Stimulated activated CD8-positive, alpha-beta memory T cell treated with anti-CD3 and anti-CD28 coated beads, Interleukin-15, amount 100 ng/mL, for 1 hour (primary cell): ENCODE data around the gene CYP3A7.
"Not testable (repeated sequence)": the region's sequence is repeated elsewhere in the genome, so short reads cannot be mapped to it uniquely, and the experiment has no call there.

Experiments
- DNase-seq: peaks from one replicate; pipeline ENCODE4 v3.0.0-alpha.2; 2020; ENCODE audit warnings: low read depth

The CYP3A7 gene

DNA sequence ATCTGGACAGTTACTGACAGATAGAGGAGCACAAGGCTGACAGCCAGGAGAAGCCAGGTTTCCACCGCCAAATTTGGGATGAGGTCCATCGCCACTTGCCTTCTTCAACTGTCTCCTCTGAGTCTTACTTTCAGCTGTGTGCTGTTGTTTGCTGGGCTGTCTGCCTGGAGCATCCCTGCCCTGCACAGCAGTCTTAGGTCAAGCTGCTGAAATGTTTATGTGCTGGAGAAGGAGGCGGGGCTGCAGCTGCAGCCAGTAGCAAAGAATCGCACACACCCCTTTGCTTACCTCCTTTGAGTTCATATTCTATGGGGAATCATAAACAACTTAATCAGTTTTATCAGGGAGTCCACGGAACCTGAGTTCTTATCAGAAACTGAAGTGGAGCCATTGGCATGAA, 35.0 kb downstream of the CYP3A7 start:
- no peak for DNase-seq

DNA sequence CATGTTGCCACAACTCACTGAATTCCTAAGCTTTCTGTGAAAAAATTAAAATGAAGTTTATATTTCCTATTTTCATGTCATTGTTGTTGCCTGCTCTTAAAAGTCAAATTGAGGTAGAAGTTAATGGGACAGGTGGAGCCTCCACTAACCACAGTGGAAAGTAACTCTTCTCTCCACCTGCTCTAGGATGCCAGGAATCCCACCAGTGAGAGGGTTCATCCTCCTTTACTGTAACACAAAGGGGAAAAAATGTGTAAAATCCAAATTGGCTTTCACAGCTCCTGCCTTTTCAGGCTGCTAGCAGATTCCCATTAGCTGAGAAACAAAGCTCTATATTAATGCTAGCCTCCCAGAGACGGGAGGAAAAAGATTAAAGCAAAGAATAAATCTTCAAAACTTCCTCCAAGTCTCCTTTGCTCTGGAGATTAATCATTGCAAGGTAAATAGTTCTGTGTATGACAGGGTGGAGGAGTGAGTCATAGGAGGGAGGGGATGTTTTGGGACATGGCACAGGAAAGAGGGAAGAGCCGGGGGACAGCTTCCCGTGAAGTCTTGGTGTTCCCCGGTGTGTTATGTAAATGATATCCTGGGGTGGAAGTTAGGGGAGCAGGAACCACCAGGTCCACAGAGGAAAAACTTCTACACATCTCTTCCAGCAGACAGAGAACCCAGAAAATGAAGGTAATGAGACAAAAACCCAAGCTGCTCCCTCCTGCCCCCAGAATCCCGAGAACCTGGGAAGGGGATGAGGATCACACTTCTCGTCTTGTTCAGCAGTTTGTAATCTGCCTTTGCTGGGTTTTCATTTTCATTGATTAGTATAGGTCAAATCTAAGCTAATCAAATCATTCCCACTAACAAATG, 35.9 kb downstream of the CYP3A7 start:
- DNase-seq: not testable (repeated sequence)

- no peak for DNase-seq
These were observed 40.1 kb downstream of the CYP3A7 start for GRCh38 chr7:99694912-99695304.

DNA sequence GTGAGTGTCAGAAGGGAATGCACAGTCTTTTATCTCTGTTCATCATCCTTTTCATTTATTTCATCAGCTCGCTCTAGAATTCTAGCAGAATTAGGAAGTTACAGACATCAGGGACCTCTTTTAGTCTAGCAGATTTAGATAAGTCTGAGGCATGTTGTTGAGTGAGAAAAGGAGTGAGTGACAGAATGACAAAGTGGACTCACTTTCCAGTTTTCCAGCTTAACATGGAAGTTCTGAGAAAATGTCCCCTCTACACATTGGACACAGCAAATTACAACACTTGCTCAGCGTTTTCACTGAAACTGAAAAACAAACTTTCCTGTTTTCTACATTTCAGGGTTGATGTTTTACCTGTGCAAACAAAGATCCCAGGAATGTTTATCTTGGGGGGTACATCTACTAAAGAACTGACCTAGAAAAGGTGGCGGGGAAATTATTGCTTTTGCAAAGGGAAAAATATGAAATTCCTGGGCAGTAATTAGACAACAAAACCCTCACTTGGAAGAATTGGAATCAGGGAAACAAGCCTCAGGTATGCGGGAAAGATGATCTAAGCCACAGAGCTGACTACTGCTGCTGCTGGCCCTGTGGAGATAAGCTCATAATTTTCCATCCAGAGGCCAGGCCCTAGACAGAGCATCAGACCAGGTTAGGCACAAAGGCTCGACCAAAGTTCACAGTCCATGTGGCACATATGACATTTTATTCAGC, 40.6 kb downstream of the CYP3A7 start:
- no peak for DNase-seq

GRCh38 chr7:99693427-99694200, 41.4 kb downstream of the CYP3A7 start:
- DNase-seq: no peak

- no peak for DNase-seq
These were observed 41.9 kb downstream of the CYP3A7 start for GRCh38 chr7:99693100-99693426.

GRCh38 chr7:99692563-99692962, 42.4 kb downstream of the CYP3A7 start:
- DNase-seq: not testable (repeated sequence)

DNA sequence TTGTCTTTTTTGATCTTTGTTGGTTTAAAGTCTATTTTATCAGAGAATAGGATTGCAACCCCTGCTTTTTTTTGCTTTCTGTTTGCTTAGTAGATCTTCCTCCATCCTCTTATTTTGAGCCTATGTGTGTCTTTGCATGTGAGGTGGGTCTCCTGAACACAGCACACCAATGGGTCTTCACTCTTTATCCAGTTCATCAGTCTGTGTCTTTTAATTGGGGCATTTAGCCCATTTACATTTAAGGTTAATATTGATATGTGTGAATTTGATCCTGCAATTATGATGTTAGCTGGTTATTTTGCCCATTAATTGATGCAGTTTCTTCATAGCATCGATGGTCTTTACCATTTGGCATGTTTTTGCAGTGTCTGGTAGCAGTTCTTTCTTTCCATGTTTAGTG, 43.3 kb downstream of the CYP3A7 start:
- not testable (repeated sequence) for DNase-seq

DNA sequence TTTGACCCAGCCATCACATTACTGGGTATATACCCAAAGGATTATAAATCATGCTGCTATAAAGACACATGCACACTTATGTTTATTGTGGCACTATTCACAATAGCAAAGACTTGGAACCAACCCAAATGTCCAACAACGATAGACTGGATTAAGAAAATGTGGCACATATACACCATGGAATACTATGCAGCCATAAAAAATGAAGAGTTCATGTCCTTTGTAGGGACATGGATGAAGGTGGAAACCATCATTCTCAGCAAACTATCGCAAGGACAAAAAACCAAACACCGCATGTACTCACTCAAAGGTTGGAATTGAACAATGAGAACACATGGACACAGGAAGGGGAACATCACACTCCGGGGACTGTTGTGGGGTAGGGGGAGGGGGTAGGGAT, 44.1 kb downstream of the CYP3A7 start:
- not testable (repeated sequence) for DNase-seq

DNA sequence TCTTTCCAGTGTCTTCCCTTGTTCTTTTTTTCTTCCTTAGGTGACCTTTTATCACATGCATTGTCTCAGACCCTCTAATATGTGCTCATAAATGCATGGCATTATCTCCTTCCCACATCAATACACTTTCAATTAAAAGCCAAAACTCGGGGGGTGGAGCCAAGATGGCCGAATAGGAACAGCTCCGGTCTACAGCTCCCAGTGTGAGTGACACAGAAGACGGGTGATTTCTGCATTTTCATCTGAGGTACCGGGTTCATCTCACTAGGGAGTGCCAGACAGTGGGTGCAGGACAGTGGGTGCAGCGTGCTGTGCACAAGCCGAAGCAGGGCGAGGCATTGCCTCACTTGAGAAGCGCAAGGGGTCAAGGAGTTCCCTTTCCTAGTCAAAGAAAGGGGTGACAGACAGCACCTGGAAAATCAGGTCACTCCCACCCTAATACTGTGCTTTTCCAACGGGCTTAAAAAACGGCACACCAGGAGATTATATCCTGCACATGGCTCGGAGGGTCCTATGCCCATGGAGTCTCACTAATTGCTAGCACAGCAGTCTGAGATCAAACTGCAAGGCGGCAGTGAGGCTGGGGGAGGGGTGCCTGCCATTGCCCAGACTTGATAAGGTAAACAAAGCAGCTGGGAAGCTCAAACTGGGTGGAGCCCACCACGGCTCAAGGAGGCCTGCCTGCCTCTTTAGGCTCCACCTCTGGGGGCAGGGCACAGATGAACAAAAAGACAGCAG, 49.0 kb downstream of the CYP3A7 start:
- not testable (repeated sequence) for DNase-seq

DNA sequence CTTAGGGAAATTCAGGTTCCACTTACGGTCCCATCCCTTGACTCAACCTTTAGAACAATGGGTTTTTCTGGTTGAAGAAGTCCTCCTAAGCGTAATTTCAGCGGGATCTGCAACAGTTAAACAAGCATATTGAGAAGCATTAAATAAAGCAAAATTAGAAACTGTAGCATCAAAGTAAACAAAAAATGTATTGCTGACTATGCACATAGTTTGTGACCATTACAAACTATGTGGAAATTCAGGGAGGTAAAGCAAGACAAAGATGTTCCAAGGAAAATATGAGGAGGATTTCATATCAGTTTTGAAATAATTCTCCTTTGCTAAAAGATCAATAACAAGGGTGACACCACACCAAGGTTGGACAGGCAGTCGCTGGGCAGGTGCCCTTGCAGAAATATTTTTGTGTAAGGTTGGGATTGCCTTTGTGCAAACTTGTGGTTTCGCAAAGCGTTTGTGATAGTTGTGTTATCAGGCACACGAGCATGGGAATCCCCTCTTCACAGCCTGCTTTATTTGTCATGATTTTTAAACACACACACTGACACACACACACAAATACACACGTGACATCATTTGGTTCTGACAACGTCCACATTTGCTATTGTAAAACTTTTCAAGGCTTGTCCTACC, 49.8 kb downstream of the CYP3A7 start:
- DNase-seq: no peak

DNA sequence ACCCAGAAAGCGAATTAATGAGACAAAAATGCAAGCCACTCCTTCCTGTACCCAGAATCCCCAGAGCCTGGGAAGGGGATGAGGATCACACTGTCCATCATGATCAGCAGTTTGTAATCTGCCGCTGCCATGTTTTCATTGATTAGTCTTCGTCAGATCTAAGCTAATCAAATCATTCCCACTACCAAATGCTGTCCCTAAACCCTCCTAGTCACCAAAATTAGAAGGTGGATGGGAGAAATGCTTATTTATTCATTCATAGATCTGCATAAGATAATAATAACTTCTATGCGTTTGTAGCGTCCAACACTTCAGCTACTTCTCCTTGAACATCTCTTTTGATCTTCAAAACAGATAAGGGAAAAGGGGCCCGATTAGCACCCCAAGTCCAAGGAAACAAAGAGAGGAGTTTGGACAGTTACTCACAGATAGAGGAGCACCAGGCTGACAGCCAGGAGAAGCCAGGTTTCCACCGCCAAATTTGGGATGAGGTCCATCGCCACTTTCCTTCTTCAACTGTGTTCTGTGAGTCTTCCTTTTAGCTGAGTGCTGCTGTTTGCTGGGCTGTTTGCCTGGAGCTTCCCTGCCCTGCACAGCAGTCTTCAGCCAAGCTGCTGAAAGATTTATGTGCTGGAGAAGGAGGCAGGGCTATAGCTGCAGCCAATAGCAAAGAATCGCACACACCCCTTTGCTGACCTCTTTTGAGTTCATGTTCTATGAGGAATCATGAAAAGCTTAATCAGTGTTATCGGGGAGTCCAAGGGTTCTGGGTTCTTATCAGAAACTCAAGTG, 55.4 kb downstream of the CYP3A7 start, which contains the start of gene CYP3A5:
Gene CYP3A5, minus strand, starts transcription at position 597 of the 792 bp plus-strand sequence. Its CDS starts 100 bp downstream, at position 497.
- no peak for DNase-seq

DNA sequence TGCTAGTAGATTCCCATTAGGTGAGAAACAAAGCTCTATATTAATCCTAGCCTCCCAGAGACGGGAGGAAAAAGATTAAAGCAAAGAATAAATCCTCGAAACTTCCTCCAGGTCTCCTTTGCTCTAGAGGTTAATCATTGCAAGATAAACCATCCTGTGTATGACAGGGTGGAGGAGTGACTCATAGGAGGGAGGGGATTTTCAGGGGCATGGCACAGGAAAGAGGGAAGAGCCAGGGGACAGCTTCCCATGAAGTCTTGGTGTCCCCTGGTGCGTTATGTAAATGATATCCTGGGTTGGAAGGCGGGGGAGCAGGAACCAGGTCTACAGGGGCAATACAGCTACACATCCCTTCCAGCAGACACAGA, 56.0 kb downstream of the CYP3A7 start:
- no peak for DNase-seq

GRCh38 chr7:99677648-99678045, 57.3 kb downstream of the CYP3A7 start:
- no peak for DNase-seq

GRCh38 chr7:99677013-99677647, 57.9 kb downstream of the CYP3A7 start:
- DNase-seq: no peak

- DNase-seq: no peak
These were observed 59.8 kb downstream of the CYP3A7 start for GRCh38 chr7:99674995-99675742.

- DNase-seq: no peak
These were observed 62.4 kb downstream of the CYP3A7 start for GRCh38 chr7:99672573-99672972.

- no peak for DNase-seq
These were observed 65.2 kb downstream of the CYP3A7 start for GRCh38 chr7:99669782-99670181.

- no peak for DNase-seq
These were observed 66.5 kb downstream of the CYP3A7 start for GRCh38 chr7:99668541-99668940.
